ENCODE results near the gene HLA-DRA. TPM values are rescaled to one million over a fixed set of nuclear protein-coding genes. Genes with fewer than 3 reads are reported as not detected.

The HLA-DRA gene
- total and polyA plus RNA-seq, 2 experiments from 2014 or later: not detected

DNA sequence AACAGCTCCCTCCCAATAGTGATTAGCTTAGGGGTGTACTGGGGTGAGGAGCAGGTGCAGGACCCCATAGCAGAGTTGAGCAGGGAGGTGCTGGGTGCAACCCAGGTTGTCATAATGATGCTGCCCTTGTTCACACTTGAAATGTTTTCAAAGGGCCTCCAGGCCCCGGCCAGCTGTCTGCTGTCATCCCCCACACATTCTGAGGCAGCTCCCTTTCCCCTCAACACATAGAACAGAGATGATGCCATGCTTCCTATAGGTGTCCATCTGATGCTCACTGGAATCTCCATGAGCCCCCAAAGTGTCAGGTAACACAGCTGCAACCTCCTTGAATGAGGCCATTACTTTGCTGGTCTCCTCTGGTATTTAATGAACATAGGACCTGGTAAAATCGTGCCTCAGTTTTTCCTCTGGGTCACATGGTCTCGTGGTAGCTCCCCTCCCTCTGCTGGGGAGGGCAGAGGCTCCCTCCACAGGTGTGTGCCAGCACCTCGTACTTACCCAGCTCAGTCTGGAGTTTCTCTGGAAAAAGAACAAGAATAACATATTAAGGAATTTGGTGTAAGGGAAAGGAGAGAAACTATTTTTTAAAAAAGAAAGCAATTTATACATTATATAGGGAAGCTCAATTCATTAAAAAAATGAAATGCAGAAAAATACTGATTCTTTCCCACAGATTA is 38.3 kb upstream of the HLA-DRA start:
- peaks cover 6% of the 10 kb centered on the region for H3K27me3 ChIP-seq
- no peaks in the 10 kb centered on the region for H3K4me1 ChIP-seq (ENCODE audit: low read depth)
- TF ChIP-seq, protein P1, sequence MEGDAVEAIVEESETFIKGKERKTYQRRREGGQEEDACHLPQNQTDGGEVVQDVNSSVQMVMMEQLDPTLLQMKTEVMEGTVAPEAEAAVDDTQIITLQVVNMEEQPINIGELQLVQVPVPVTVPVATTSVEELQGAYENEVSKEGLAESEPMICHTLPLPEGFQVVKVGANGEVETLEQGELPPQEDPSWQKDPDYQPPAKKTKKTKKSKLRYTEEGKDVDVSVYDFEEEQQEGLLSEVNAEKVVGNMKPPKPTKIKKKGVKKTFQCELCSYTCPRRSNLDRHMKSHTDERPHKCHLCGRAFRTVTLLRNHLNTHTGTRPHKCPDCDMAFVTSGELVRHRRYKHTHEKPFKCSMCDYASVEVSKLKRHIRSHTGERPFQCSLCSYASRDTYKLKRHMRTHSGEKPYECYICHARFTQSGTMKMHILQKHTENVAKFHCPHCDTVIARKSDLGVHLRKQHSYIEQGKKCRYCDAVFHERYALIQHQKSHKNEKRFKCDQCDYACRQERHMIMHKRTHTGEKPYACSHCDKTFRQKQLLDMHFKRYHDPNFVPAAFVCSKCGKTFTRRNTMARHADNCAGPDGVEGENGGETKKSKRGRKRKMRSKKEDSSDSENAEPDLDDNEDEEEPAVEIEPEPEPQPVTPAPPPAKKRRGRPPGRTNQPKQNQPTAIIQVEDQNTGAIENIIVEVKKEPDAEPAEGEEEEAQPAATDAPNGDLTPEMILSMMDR (IDR thresholded peaks at IDR 0.05; ENCODE audit: low read depth, low read length): no peak
- no peak for DNase-seq (ENCODE audit: low read depth in 1 of 2, low spot score in 1 of 2)
- H3K27ac ChIP-seq: no peak overlapping the region
- no peak overlapping the region for H3K4me3 ChIP-seq
- H3K9me3 ChIP-seq (ENCODE audit: low read depth): no peaks in the 10 kb centered on the region
- H3K36me3 ChIP-seq: no peaks in the 10 kb centered on the region

DNA sequence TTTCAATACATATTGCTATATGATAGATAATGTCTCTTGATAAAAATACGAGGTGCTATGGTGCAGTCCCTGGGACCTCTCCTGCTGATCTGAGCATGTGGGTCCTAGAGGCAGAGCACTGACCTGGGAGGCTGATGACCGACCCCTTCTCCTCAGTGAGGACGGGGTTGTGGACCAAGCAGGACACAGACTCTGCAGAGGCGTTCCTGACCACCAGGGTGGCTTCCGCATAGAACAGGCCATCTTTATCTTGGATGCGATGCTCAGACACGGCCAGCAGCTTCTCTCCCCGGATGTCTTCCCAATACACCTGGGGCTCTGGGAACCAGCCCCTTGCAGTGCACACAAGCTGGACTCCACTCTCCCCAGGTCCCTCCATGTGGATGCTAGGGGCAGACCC is 36.9 kb upstream of the HLA-DRA start:
- Histone ChIP-seq H3K9me3 (ENCODE audit: low read depth) (no peaks in the 10 kb centered on the region), H3K27me3 (peaks cover 6% of the 10 kb centered on the region), H3K4me1 (ENCODE audit: low read depth) (no peaks in the 10 kb centered on the region), H3K36me3 (no peaks in the 10 kb centered on the region), H3K27ac (no peak overlapping the region), H3K4me3 (no peak overlapping the region)
- DNase-seq (ENCODE audit: low read depth in 1 of 2, low spot score in 1 of 2): no peak
- TF ChIP-seq, protein P1 (IDR thresholded peaks at IDR 0.05; ENCODE audit: low read depth, low read length): no peak

DNA sequence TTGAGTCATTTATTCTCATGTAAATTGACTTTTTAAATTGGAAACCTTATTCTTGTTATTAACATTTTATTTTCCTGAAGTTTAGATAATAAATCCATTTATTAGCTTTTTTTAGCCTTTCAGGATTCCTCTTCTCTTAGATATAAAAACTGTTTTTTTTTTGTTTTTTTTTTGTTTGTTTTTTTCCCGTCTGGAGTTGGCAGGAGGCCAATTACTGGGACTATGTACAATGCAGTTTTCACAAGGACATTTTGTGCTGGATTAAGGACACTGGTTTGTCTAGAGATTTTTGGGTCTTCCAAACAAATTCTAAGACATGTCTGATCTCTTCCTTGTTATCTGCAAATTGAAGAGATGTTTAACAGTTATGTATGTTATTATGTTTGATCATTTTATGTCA is 34.0 kb upstream of the HLA-DRA start:
- no peak for DNase-seq (ENCODE audit: low read depth in 1 of 2, low spot score in 1 of 2)
- Histone ChIP-seq H3K27me3 (peaks cover 8% of the 10 kb centered on the region), H3K9me3 (ENCODE audit: low read depth) (no peaks in the 10 kb centered on the region), H3K36me3 (no peaks in the 10 kb centered on the region), H3K27ac (no peak overlapping the region), H3K4me1 (ENCODE audit: low read depth) (no peaks in the 10 kb centered on the region), H3K4me3 (no peak overlapping the region)
- TF ChIP-seq, protein P1 (IDR thresholded peaks at IDR 0.05; ENCODE audit: low read depth, low read length): no peak

DNA sequence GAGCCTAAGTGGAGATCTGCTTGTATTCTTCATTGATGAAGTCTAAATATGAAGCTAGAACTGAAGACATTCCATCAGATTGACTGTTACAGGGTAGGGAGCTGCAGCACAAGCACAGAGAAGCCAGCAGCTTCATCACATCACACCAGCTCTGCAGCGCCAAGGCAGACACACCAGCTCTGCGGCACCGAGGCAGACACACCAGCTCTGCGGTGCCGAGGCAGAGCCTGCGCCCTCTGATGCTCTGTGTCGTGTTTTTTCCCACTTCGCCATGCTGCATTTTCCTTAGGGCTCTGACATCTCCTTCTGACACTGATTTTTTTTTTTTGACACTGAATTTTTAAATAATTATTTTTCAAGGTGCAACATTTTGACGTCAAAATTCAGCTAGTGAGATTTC is 33.5 kb upstream of the HLA-DRA start:
- no peak for DNase-seq (ENCODE audit: low read depth in 1 of 2, low spot score in 1 of 2)
- Histone ChIP-seq H3K9me3 (ENCODE audit: low read depth) (no peaks in the 10 kb centered on the region), H3K27me3 (peaks cover 8% of the 10 kb centered on the region), H3K36me3 (no peaks in the 10 kb centered on the region), H3K27ac (no peak overlapping the region), H3K4me3 (no peak overlapping the region), H3K4me1 (ENCODE audit: low read depth) (no peaks in the 10 kb centered on the region)
- TF ChIP-seq, protein P1 (IDR thresholded peaks at IDR 0.05; ENCODE audit: low read depth, low read length): no peak

DNA sequence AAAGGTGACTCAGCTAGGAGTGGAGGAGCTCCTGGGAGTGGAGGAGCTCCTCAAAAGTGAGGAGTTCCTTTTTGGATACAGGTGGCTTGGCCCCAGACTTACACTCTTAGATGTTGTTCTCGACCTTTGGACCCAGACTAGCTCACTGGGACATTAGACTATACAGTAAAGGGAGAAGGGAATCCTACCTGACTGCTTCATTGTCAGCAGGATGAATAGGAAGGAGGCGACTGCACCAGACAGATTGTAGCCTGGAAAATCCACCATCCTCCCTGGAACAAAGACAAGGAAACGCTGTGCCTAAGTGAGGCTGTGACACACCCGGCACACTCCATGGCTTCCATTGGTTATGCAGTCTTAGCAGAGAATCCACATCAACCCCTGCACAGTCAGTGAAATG is 32.8 kb upstream of the HLA-DRA start, which contains the start of gene BTNL2:
Gene BTNL2, minus strand, starts transcription at position 325 of the 400 bp plus-strand sequence. Its CDS starts 58 bp downstream, at position 267.
- Histone ChIP-seq H3K36me3 (no peaks in the 10 kb centered on the region), H3K27ac (no peak within 1 kb of the TSS), H3K4me1 (ENCODE audit: low read depth) (no peaks in the 10 kb centered on the region), H3K27me3 (peaks cover 8% of the 10 kb centered on the region), H3K9me3 (ENCODE audit: low read depth) (no peaks in the 10 kb centered on the region), H3K4me3 (no peak within 1 kb of the TSS)
- no peak for DNase-seq (ENCODE audit: low read depth in 1 of 2, low spot score in 1 of 2)
- TF ChIP-seq, protein P1 (IDR thresholded peaks at IDR 0.05; ENCODE audit: low read depth, low read length): no peak

Measured in cardiac muscle cell (in vitro differentiated cells and primary cell).